Cardiac muscle cell (in vitro differentiated cells and primary cell): Measurements from ENCODE around the gene MAPKAPK2. TPM values are rescaled to one million over a fixed set of nuclear protein-coding genes. Genes with fewer than 3 reads are reported as not detected.
A peak's percentile ranks its signal among the peaks of the same experiment; 100 is the strongest.

Experiments used
- DNase-seq, 2 donors: peaks; one replicate each; pipeline versions ENCODE4 v3.0.0 to v3.0.0-alpha.2; 2010 to 2017; ENCODE audit warnings: low read depth in 1 of 2, low spot score in 1 of 2
- H3K27ac ChIP-seq: fragments of 200-600 bp; sonication (generic); 2 replicates; pipeline ENCODE4 v1.5.1; 2016
- H3K27me3 ChIP-seq: fragments of 200-600 bp; sonication (generic); 2 replicates; pipeline ENCODE4 v1.6.0; 2016; ENCODE audit warnings: control low read depth
- H3K36me3 ChIP-seq: fragments of 200-600 bp; sonication (generic); 2 replicates; pipeline ENCODE4 v1.5.1; 2016; ENCODE audit warnings: control low read depth
- H3K4me1 ChIP-seq: fragments of 200-600 bp; sonication (generic); 2 replicates; pipeline ENCODE4 v1.8.1; 2017; ENCODE audit warnings: low read depth, mild to moderate bottlenecking, mixed run types
- H3K4me3 ChIP-seq: fragments of 200-600 bp; sonication (generic); 2 replicates; pipeline ENCODE4 v1.5.1; 2016; ENCODE audit warnings: mild to moderate bottlenecking
- H3K9me3 ChIP-seq: fragments of 200-600 bp; sonication (generic); 2 replicates; pipeline ENCODE4 v1.5.1; 2017; ENCODE audit warnings: low read depth, mild to moderate bottlenecking, control low read depth
- CTCF ChIP-seq: IDR thresholded peaks from 2 replicates; pipeline ENCODE4 v1.5.1; 2012; ENCODE audit warnings: low read depth, mild to moderate bottlenecking, low read length
- polyA plus RNA-seq: library from polyadenylated mRNA; unstranded; fragments of >200 nt; fragmentation: Nextera tagmentation; extraction: Ambion mirVana; gene quantifications from 2 replicates; pipeline ENCODE4 v1.2.1, GENCODE V29; 2016
- total RNA-seq: library from RNA; depleted of rRNA; stranded (reverse); fragments of >200 nt; gene quantifications from 2 replicates; pipeline ENCODE4 v1.2.3, GENCODE V29; 2016

Gene MAPKAPK2
- total and polyA plus RNA-seq, 2 experiments from 2014 or later = 31.4 to 117 TPM

- peaks cover 22% of the 10 kb centered on the region for H3K4me1 ChIP-seq
- no peaks in the 10 kb centered on the region for H3K9me3 ChIP-seq
- no peak overlapping the region for H3K4me3 ChIP-seq
- TF ChIP-seq CTCF = no peak
- H3K36me3 ChIP-seq = no peaks in the 10 kb centered on the region
- DNase-seq = no peak
- peak overlapping the region; percentile 80 for H3K27ac ChIP-seq
- H3K27me3 ChIP-seq = no peaks in the 10 kb centered on the region
Measured at GRCh38 chr1:206657751-206658150, 27.0 kb upstream of the MAPKAPK2 start.

GRCh38 chr1:206658264-206658980, 26.3 kb upstream of the MAPKAPK2 start:
- TF ChIP-seq CTCF = peak; percentile 78

GRCh38 chr1:206658981-206659273, 25.8 kb upstream of the MAPKAPK2 start:
- Histone ChIP-seq H3K9me3 (no peaks in the 10 kb centered on the region), H3K27me3 (no peaks in the 10 kb centered on the region), H3K4me3 (no peak overlapping the region), H3K36me3 (no peaks in the 10 kb centered on the region), H3K27ac (peak overlapping the region; percentile 80), H3K4me1 (peaks cover 32% of the 10 kb centered on the region)
- no peak for DNase-seq
- TF ChIP-seq CTCF = no peak

More at GRCh38 chr1:206658264-206658980, 26.3 kb upstream of the MAPKAPK2 start:
- Histone ChIP-seq H3K9me3 (no peaks in the 10 kb centered on the region), H3K4me3 (no peak overlapping the region), H3K36me3 (no peaks in the 10 kb centered on the region), H3K27me3 (no peaks in the 10 kb centered on the region), H3K4me1 (peaks cover 28% of the 10 kb centered on the region), H3K27ac (peak overlapping the region; percentile 80)
- DNase-seq = peak; percentile 32 to 80

GRCh38 chr1:206660136-206660535, 24.6 kb upstream of the MAPKAPK2 start:
- no peak for TF ChIP-seq CTCF
- Histone ChIP-seq H3K27ac (no peak overlapping the region), H3K4me3 (no peak overlapping the region), H3K4me1 (peaks cover 41% of the 10 kb centered on the region), H3K36me3 (no peaks in the 10 kb centered on the region), H3K9me3 (no peaks in the 10 kb centered on the region), H3K27me3 (no peaks in the 10 kb centered on the region)
- no peak for DNase-seq

GRCh38 chr1:206661161-206661820, 23.4 kb upstream of the MAPKAPK2 start:
- H3K4me1 ChIP-seq = peaks cover 46% of the 10 kb centered on the region
- H3K36me3 ChIP-seq = no peaks in the 10 kb centered on the region
- no peak for TF ChIP-seq CTCF
- no peak overlapping the region for H3K4me3 ChIP-seq
- H3K27me3 ChIP-seq = no peaks in the 10 kb centered on the region
- no peaks in the 10 kb centered on the region for H3K9me3 ChIP-seq
- no peak overlapping the region for H3K27ac ChIP-seq
- DNase-seq = no peak
